AML-193 (cell line): Measurements from ENCODE around the gene VIPR2.
"Not testable (repeated sequence)": the region's sequence is repeated elsewhere in the genome, so short reads cannot be mapped to it uniquely, and the experiment has no call there.

Source experiments
- DNase-seq, 2 experiments: peaks; one replicate each; lab custom pipeline; 2025; lab: John Stamatoyannopoulos, UW

VIPR2 gene

GRCh38 chr7:158988996-158989395, 155.7 kb downstream of the VIPR2 start:
- DNase-seq, result no peak

GRCh38 chr7:158988302-158988862, 156.3 kb downstream of the VIPR2 start:
- no peak for DNase-seq

GRCh38 chr7:158987691-158988090, 157.0 kb downstream of the VIPR2 start:
- DNase-seq, result no peak

- DNase-seq, result no peak
These were observed 159.1 kb downstream of the VIPR2 start for GRCh38 chr7:158985583-158985982.

GRCh38 chr7:158984007-158984406, 160.7 kb downstream of the VIPR2 start:
- not testable (repeated sequence) for DNase-seq

- DNase-seq, result not testable (repeated sequence)
These were observed 162.6 kb downstream of the VIPR2 start for GRCh38 chr7:158982080-158982479.

- no peak for DNase-seq
These were observed 164.9 kb downstream of the VIPR2 start for GRCh38 chr7:158979635-158980351.

GRCh38 chr7:158979023-158979529, 165.6 kb downstream of the VIPR2 start:
- DNase-seq, result no peak
